Uterus (tissue), 4 donors: ENCODE data around the gene EIF2S1. TPM values are rescaled to one million over a fixed set of nuclear protein-coding genes. Genes with fewer than 3 reads are reported as not detected.

Experiments
- DNase-seq, 2 donors: peaks; one replicate each; pipeline ENCODE4 v3.0.0-alpha.2; 2019 to 2020
- H3K27ac ChIP-seq, 2 donors: fragments of 200-600 bp; sonication (generic); 1 replicate in 1 of 2; 2 replicates in 1 of 2; pipeline ENCODE4 v1.5.1; 2016 to 2018
- H3K27me3 ChIP-seq, 2 donors: fragments of 200-600 bp; sonication (generic); one replicate each; pipeline ENCODE4 v1.5.1; 2018 to 2019; ENCODE audit warnings: control low read depth in 1 of 2
- H3K36me3 ChIP-seq, 2 donors: fragments of 200-600 bp; sonication (generic); one replicate each; pipeline ENCODE4 v1.5.1; 2019; ENCODE audit warnings: control low read depth in 1 of 2
- H3K4me1 ChIP-seq, 2 donors: fragments of 200-600 bp; sonication (generic); one replicate each; pipeline ENCODE4 v1.5.1; 2018 to 2019; ENCODE audit warnings: control low read depth in 1 of 2
- H3K4me3 ChIP-seq, 2 donors: fragments of 200-600 bp; sonication (generic); 1 replicate in 1 of 2; 2 replicates in 1 of 2; pipeline ENCODE4 v1.5.1; 2018 to 2019; ENCODE audit warnings: mild to moderate bottlenecking in 1 of 2
- H3K9me3 ChIP-seq, 2 donors: fragments of 200-600 bp; sonication (generic); one replicate each; pipeline ENCODE4 v1.5.1; 2019; ENCODE audit warnings: control low read depth in 1 of 2
- CTCF ChIP-seq, 4 experiments: fragments of 200-600 bp in 2 of 4; fragments of 450-650 bp in 2 of 4; sonication (generic) in 2 of 4; IDR thresholded peaks; one replicate each; pipeline ENCODE4 v1.5.1; 2016 to 2019; ENCODE audit warnings: antibody characterized with exemption in 4 of 4, mild to moderate bottlenecking in 2 of 4, moderate library complexity in 1 of 4
- POLR2A ChIP-seq, 2 donors: fragments of 450-650 bp; IDR thresholded peaks; one replicate each; pipeline ENCODE4 v1.6.1; 2016; ENCODE audit warnings: antibody characterized with exemption in 2 of 2, mild to moderate bottlenecking in 1 of 2, moderate library complexity in 1 of 2
- intact Hi-C: fragments of 100-400 bp; cut with DNase I; formaldehyde crosslinking; loops from one replicate; pipeline ENCODE4 v1.15.1; 2023; ENCODE audit warnings: low total_unique reads
- total RNA-seq, 4 donors: library from RNA; depleted of rRNA in 3 of 4; stranded (reverse); fragments of >200 nt in 3 of 4; gene quantifications; one replicate each; pipeline versions ENCODE4 v1.1.0 to v1.2.4, GENCODE V29; 2014 to 2023
- donor health status: DM: yes; HTN: yes; CAD: no.

EIF2S1 gene
- total RNA-seq, 4 donors from 2014 or later: 60.9 to 111 (median 85.7) TPM

- intact Hi-C loops: no loop called here
These were observed 56.0 kb downstream of the EIF2S1 start for GRCh38 chr14:67416085-67416484.

GRCh38 chr14:67416810-67417209, 56.7 kb downstream of the EIF2S1 start:
- DNase-seq: no peak
- TF ChIP-seq POLR2A (IDR thresholded peaks at IDR 0.05): no peak
- TF ChIP-seq CTCF (IDR thresholded peaks at IDR 0.05): no peak
- no peak overlapping the region for H3K4me3 ChIP-seq
- H3K9me3 ChIP-seq: no peaks in the 10 kb centered on the region
- H3K27me3 ChIP-seq: peaks cover 0 to 4% of the 10 kb centered on the region in 2 donors
- H3K4me1 ChIP-seq: no peaks in the 10 kb centered on the region
- H3K27ac ChIP-seq: no peak overlapping the region
- intact Hi-C loops: no loop called here
- no peaks in the 10 kb centered on the region for H3K36me3 ChIP-seq

More at GRCh38 chr14:67416085-67416484, 56.0 kb downstream of the EIF2S1 start:
- H3K27me3 ChIP-seq: peaks cover 5 to 7% of the 10 kb centered on the region in 2 donors
- no peak for TF ChIP-seq CTCF (IDR thresholded peaks at IDR 0.05)
- no peak for TF ChIP-seq POLR2A (IDR thresholded peaks at IDR 0.05)
- H3K36me3 ChIP-seq: no peaks in the 10 kb centered on the region
- H3K27ac ChIP-seq: no peak overlapping the region
- no peak for DNase-seq
- no peak overlapping the region for H3K4me3 ChIP-seq
- H3K4me1 ChIP-seq: no peaks in the 10 kb centered on the region
- H3K9me3 ChIP-seq: no peaks in the 10 kb centered on the region

GRCh38 chr14:67417633-67418032, 57.5 kb downstream of the EIF2S1 start:
- TF ChIP-seq CTCF (IDR thresholded peaks at IDR 0.05): no peak
- no peak for TF ChIP-seq POLR2A (IDR thresholded peaks at IDR 0.05)
- intact Hi-C loops: no loop called here
- Histone ChIP-seq H3K27me3 (no peaks in the 10 kb centered on the region), H3K9me3 (no peaks in the 10 kb centered on the region), H3K27ac (no peak overlapping the region), H3K4me1 (no peaks in the 10 kb centered on the region), H3K36me3 (no peaks in the 10 kb centered on the region), H3K4me3 (no peak overlapping the region)
- no peak for DNase-seq

GRCh38 chr14:67418401-67419191, 58.5 kb downstream of the EIF2S1 start:
- Histone ChIP-seq H3K4me3 (no peak overlapping the region), H3K4me1 (no peaks in the 10 kb centered on the region), H3K27ac (no peak overlapping the region), H3K36me3 (no peaks in the 10 kb centered on the region), H3K9me3 (no peaks in the 10 kb centered on the region), H3K27me3 (no peaks in the 10 kb centered on the region)
- TF ChIP-seq CTCF (IDR thresholded peaks at IDR 0.05) (no peak), POLR2A (IDR thresholded peaks at IDR 0.05) (no peak)
- intact Hi-C loops: no loop called here
- DNase-seq: no peak

GRCh38 chr14:67420102-67420739, 60.1 kb downstream of the EIF2S1 start:
- no peak overlapping the region for H3K27ac ChIP-seq
- DNase-seq: no peak
- TF ChIP-seq POLR2A (IDR thresholded peaks at IDR 0.05): no peak
- no peak for TF ChIP-seq CTCF (IDR thresholded peaks at IDR 0.05)
- intact Hi-C loops: no loop called here
- no peaks in the 10 kb centered on the region for H3K4me1 ChIP-seq
- H3K36me3 ChIP-seq: no peaks in the 10 kb centered on the region
- H3K27me3 ChIP-seq: no peaks in the 10 kb centered on the region
- no peak overlapping the region for H3K4me3 ChIP-seq
- no peaks in the 10 kb centered on the region for H3K9me3 ChIP-seq
